DND-41 (cell line): Measurements from ENCODE around the gene MAFG.

Source experiments
- ATAC-seq: fragments of 200-7000 bp; cut with Tn5 transposase; 3 replicates; pipeline ENCODE4 v1.9.1; 2021; ENCODE audit warnings: low read depth; ENCODE audit not compliant: insufficient read depth
- DNase-seq: peaks from one replicate; pipeline ENCODE4 v3.0.0-alpha.2; 2020
- H2AFZ ChIP-seq: 2 replicates; pipeline ENCODE4 v1.6.0; 2012; ENCODE audit warnings: low read depth, low read length
- H3K27ac ChIP-seq: 2 replicates; pipeline ENCODE4 v1.5.1; 2012; ENCODE audit warnings: low read length, inconsistent platforms
- H3K27me3 ChIP-seq: fragments of 200-600 bp; sonication (generic); 2 replicates; pipeline ENCODE4 v1.6.0; 2012; ENCODE audit warnings: low read length, mild to moderate bottlenecking, inconsistent platforms; ENCODE audit not compliant: insufficient read depth, poor library complexity
- H3K36me3 ChIP-seq: 2 replicates; pipeline ENCODE4 v1.5.1; 2012; ENCODE audit warnings: low read length, inconsistent platforms; ENCODE audit not compliant: insufficient read depth
- H3K4me1 ChIP-seq: 2 replicates; pipeline ENCODE4 v1.5.1; 2012; ENCODE audit warnings: mild to moderate bottlenecking, low read length; ENCODE audit not compliant: insufficient read depth
- H3K4me2 ChIP-seq: 2 replicates; pipeline ENCODE4 v1.6.0; 2012; ENCODE audit warnings: mild to moderate bottlenecking, moderate library complexity, low read length, inconsistent platforms; ENCODE audit not compliant: insufficient read depth
- H3K4me3 ChIP-seq, 2 experiments: fragments of 200-600 bp in 1 of 2; shearing (Covaris generic) in 1 of 2; 2 replicates each; pipeline ENCODE4 v1.5.1; 2012 to 2016; ENCODE audit warnings: inconsistent platforms in 2 of 2, low read length in 2 of 2, mild to moderate bottlenecking in 2 of 2, low read depth in 1 of 2, moderate library complexity in 1 of 2
- H3K79me2 ChIP-seq: 2 replicates; pipeline ENCODE4 v1.6.0; 2012; ENCODE audit warnings: low read length, inconsistent platforms; ENCODE audit not compliant: insufficient read depth
- H3K9ac ChIP-seq: 2 replicates; pipeline ENCODE4 v1.6.0; 2012; ENCODE audit warnings: low read depth, mild to moderate bottlenecking, inconsistent platforms, low read length, moderate library complexity
- H3K9me3 ChIP-seq: 2 replicates; pipeline ENCODE4 v1.5.1; 2012; ENCODE audit warnings: low read length, moderate library complexity, mild to moderate bottlenecking, inconsistent platforms; ENCODE audit not compliant: insufficient read depth, severe bottlenecking
- H4K20me1 ChIP-seq: 2 replicates; pipeline ENCODE4 v1.6.0; 2012; ENCODE audit warnings: low read length; ENCODE audit not compliant: insufficient read depth
- CTCF ChIP-seq: IDR thresholded peaks from 2 replicates; pipeline ENCODE4 v1.5.1; 2012; ENCODE audit warnings: borderline replicate concordance, low read length, moderate library complexity, mild to moderate bottlenecking; ENCODE audit not compliant: poor library complexity, severe bottlenecking; ENCODE audit errors: extremely low read depth
- EZH2 ChIP-seq: IDR thresholded peaks from 3 replicates; pipeline ENCODE4 v1.6.1; 2012; ENCODE audit warnings: borderline replicate concordance, low read depth, mild to moderate bottlenecking, moderate library complexity, low read length, inconsistent platforms; ENCODE audit not compliant: severe bottlenecking

MAFG gene

DNA sequence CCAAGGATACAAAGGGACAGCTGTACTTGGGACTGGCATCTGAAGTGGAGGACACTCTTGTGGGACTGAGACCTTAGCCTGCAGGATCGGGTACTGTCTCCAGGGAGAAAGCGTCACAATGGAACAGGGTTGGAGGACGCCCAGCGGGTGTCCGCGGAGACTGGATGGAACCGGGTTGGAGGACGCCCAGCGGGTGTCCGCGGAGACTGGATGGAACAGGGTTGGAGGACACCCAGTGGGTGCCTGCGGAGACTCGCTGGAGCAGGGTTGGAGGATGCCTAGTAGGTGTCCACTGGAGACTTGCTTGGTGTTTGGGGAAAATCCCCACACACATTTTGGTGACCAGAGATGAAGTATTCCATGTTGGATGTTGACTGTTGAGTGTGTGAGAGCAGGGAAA, 19.7 kb upstream of the MAFG start, which contains the start of gene MYADML2:
MYADML2 (minus strand) TSS at position 45 of the 400 bp plus-strand sequence. CDS start 5,492 bp downstream, outside the sequence.
- Histone ChIP-seq H3K4me2 (no peak within 1 kb of the TSS), H3K27ac (no peak within 1 kb of the TSS), H2AFZ (no peak within 1 kb of the TSS), H4K20me1 (no peaks in the 10 kb centered on the region), H3K36me3 (no peaks in the 10 kb centered on the region), H3K79me2 (no peaks in the 10 kb centered on the region), H3K4me1 (no peaks in the 10 kb centered on the region; the same call in 1 of the 2 replicates), H3K9me3 (no peaks in the 10 kb centered on the region), H3K9ac (no peak within 1 kb of the TSS), H3K4me3 (no peak within 1 kb of the TSS), H3K27me3 (no peaks in the 10 kb centered on the region)
- DNase-seq: no peak
- no peak for ATAC-seq
- TF ChIP-seq EZH2 (no peak), CTCF (no peak)

DNA sequence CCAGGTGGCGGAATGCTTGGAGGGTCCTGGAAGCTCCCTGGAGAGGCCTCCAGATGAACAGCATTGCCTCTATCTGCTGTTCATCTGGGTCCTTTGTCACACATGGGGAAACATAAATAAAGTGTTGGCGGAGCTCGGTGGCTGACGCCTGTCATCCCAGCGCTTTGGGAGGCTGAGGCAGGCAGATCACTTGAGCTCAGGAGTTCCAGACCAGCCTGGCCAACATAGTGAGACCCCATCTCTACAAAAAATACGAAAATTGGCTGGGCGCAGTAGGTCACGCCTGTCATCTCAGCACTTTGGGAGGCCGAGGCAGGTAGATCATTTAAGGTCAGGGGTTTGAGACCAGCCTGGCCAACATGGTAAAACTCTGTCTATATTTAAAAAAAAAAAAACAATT, 17.3 kb upstream of the MAFG start:
- ATAC-seq (no peak), DNase-seq (no peak)
- no peaks in the 10 kb centered on the region for H3K4me1 ChIP-seq
- no peak overlapping the region for H3K9ac ChIP-seq
- H3K36me3 ChIP-seq: no peaks in the 10 kb centered on the region
- H3K4me3 ChIP-seq: no peak overlapping the region
- TF ChIP-seq CTCF (no peak), EZH2 (no peak)
- no peak overlapping the region for H3K4me2 ChIP-seq
- no peak overlapping the region for H3K27ac ChIP-seq
- no peak overlapping the region for H2AFZ ChIP-seq
- H3K79me2 ChIP-seq: no peaks in the 10 kb centered on the region
- H3K27me3 ChIP-seq: no peaks in the 10 kb centered on the region
- no peaks in the 10 kb centered on the region for H3K9me3 ChIP-seq
- no peaks in the 10 kb centered on the region for H4K20me1 ChIP-seq

- Histone ChIP-seq H3K79me2 (no peaks in the 10 kb centered on the region), H3K27ac (no peak overlapping the region), H4K20me1 (no peaks in the 10 kb centered on the region), H3K36me3 (no peaks in the 10 kb centered on the region), H2AFZ (no peak overlapping the region), H3K4me3 (no peak overlapping the region), H3K4me2 (no peak overlapping the region), H3K27me3 (no peaks in the 10 kb centered on the region), H3K4me1 (no peaks in the 10 kb centered on the region), H3K9ac (no peak overlapping the region), H3K9me3 (no peaks in the 10 kb centered on the region)
- DNase-seq: no peak
- no peak for ATAC-seq
- TF ChIP-seq CTCF (no peak), EZH2 (no peak)
These were observed 14.6 kb upstream of the MAFG start for GRCh38 chr17:81942167-81942553.
